K562 (cell line): ENCODE data around the gene ELMO3. TPM values are rescaled to one million over a fixed set of nuclear protein-coding genes. Genes with fewer than 3 reads are reported as not detected.

Experiments used
- ATAC-seq: fragments of 200-7000 bp; cut with Tn5 transposase; 3 replicates; pipeline ENCODE4 v1.9.1; 2020; ENCODE audit warnings: moderate library complexity
- BruUV-seq: library from RNA; stranded (reverse); fragments of 400-500 nt; replicated peaks from 2 replicates; lab custom pipeline; 2021; lab: Mats Ljungman, UMichigan
- CTCF ChIA-PET: fragments of 300-600 bp; formaldehyde crosslinking; extraction: SDS; loops from one replicate; lab custom pipeline; 2021; ENCODE audit warnings: low intra/inter-chr PET ratio; lab: Yijun Ruan, JAX
- POLR2A ChIA-PET: fragments of 300-600, 350-650 bp; sonication (Branson Sonifier 250); formaldehyde crosslinking; extraction: SDS; loops from one replicate; lab custom pipeline; 2021; ENCODE audit warnings: antibody characterized with exemption, inconsistent platforms; lab: Yijun Ruan, JAX
- DNase-seq, 4 experiments: peaks; one replicate each; pipeline versions ENCODE4 v3.0.0 to v3.0.0-alpha.2; 2011 to 2018; ENCODE audit warnings: low spot score in 3 of 4, mixed read lengths in 3 of 4; ENCODE audit errors: extremely low read depth in 1 of 4
- FAIRE-seq: peaks from 2 replicates; lab custom pipeline; 2011; peaks lifted over from hg19 to GRCh38; lab: Jason Lieb, UNC
- H2AFZ ChIP-seq: 2 replicates; pipeline ENCODE4 v1.6.0; 2011; ENCODE audit warnings: low read depth, low read length, control low read depth, inconsistent platforms
- H3K27ac ChIP-seq: fragments of 200-600 bp; 3 replicates; pipeline ENCODE4 v1.8.0; 2011; ENCODE audit warnings: low read depth, mild to moderate bottlenecking, control low read depth, inconsistent platforms, low read length, moderate library complexity, mixed read lengths; ENCODE audit errors: extremely low read depth
- H3K27me3 ChIP-seq, 2 experiments: fragments of 300-600 bp in 1 of 2; 2 replicates in 1 of 2; 3 replicates in 1 of 2; pipeline versions ENCODE4 v1.6.0 to v1.8.0; 2011; ENCODE audit warnings: inconsistent platforms in 2 of 2, low read length in 2 of 2, mild to moderate bottlenecking in 1 of 2, mixed read lengths in 1 of 2, moderate library complexity in 1 of 2; ENCODE audit not compliant: control insufficient read depth in 2 of 2, insufficient read depth in 2 of 2
- H3K36me3 ChIP-seq: fragments of 300-600 bp; 3 replicates; pipeline ENCODE4 v1.8.0; 2011; ENCODE audit warnings: mild to moderate bottlenecking, low read length, inconsistent platforms; ENCODE audit not compliant: control insufficient read depth, insufficient read depth
- H3K4me1 ChIP-seq, 2 experiments: fragments of 200-600 bp in 1 of 2; replicated peaks in 1 of 2; 2 replicates in 1 of 2; 3 replicates in 1 of 2; pipeline versions ENCODE4 v1.5.1 to v1.8.0; 2011; ENCODE audit warnings: inconsistent platforms in 2 of 2, low read length in 2 of 2, mild to moderate bottlenecking in 1 of 2, mixed read lengths in 1 of 2, moderate library complexity in 1 of 2; ENCODE audit not compliant: control insufficient read depth in 2 of 2, insufficient read depth in 2 of 2
- H3K4me2 ChIP-seq: 2 replicates; pipeline ENCODE4 v1.6.1; 2011; ENCODE audit warnings: low read length, control low read depth, inconsistent platforms, mixed read lengths; ENCODE audit not compliant: insufficient read depth
- H3K4me3 ChIP-seq: fragments of 200-600 bp; sonication (generic), shearing (Covaris generic); 2 replicates; pipeline ENCODE4 v1.5.1; 2016; ENCODE audit warnings: control low read depth, inconsistent platforms
- H3K79me2 ChIP-seq: fragments of 200-600 bp; 3 replicates; pipeline ENCODE4 v1.8.0; 2011; ENCODE audit warnings: low read length, inconsistent platforms; ENCODE audit not compliant: control insufficient read depth, insufficient read depth
- H3K9ac ChIP-seq, 2 experiments: 2 replicates each; pipeline versions ENCODE4 v1.6.0 to v1.6.1; 2011; ENCODE audit warnings: low read depth in 2 of 2, low read length in 2 of 2, control low read depth in 1 of 2, inconsistent platforms in 1 of 2, mild to moderate bottlenecking in 1 of 2, mixed read lengths in 1 of 2; ENCODE audit not compliant: insufficient read depth in 1 of 2
- H3K9me1 ChIP-seq: one replicate; pipeline ENCODE4 v1.6.0; 2011; ENCODE audit warnings: inconsistent platforms, mild to moderate bottlenecking, low read length, moderate library complexity; ENCODE audit not compliant: control insufficient read depth, insufficient read depth
- H3K9me3 ChIP-seq: replicated peaks from 2 replicates; pipeline ENCODE4 v1.5.1; 2011; ENCODE audit warnings: low read depth, low read length, inconsistent platforms; ENCODE audit not compliant: control insufficient read depth, insufficient read depth
- H4K20me1 ChIP-seq: replicated peaks from 2 replicates; pipeline ENCODE4 v1.6.1; 2011; ENCODE audit warnings: low read length, inconsistent platforms, mixed read lengths; ENCODE audit not compliant: control insufficient read depth, insufficient read depth
- LCOR ChIP-seq: sonication (generic); formaldehyde crosslinking; IDR thresholded peaks from 2 replicates; pipeline ENCODE4 v1.8.0; 2022; ENCODE audit warnings: mild to moderate bottlenecking, missing genetic modification reagents
- RFX5 ChIP-seq: IDR thresholded peaks from 2 replicates; pipeline ENCODE4 v1.6.1; 2011; ENCODE audit warnings: low read depth, mild to moderate bottlenecking, improper control_type of control experiment, low read length
- TCFL5 ChIP-seq: fragments of 250-450 bp; sonication (Bioruptor Pico); conservative IDR thresholded peaks from 2 replicates; pipeline ENCODE4 v1.6.1; 2021; ENCODE audit warnings: mild to moderate bottlenecking, moderate library complexity, matching md5 sums
- ZNF780A ChIP-seq: fragments of 250-450 bp; sonication (Bioruptor Pico); IDR thresholded peaks from 2 replicates; pipeline ENCODE4 v1.5.0; 2021; ENCODE audit warnings: mild to moderate bottlenecking
- WGBS: fragments of 100-300 bp; shearing (Covaris generic); methylation state at CpG from one replicate; pipeline ENCODE4 v1.1.6; 2016; ENCODE audit warnings: low coverage, mixed read lengths; ENCODE audit not compliant: insufficient coverage; ENCODE audit errors: missing lambda C conversion rate; 5-methylcytosine and 5-hydroxymethylcytosine counted together
- in situ Hi-C: fragments of 300-500 bp; cut with MboI; formaldehyde crosslinking; loops from 4 replicates; pipeline ENCODE4 v1.15.0; 2018; ENCODE audit warnings: inconsistent platforms, mixed read lengths
- intact Hi-C: fragments of 100-400 bp; cut with micrococcal nuclease; formaldehyde crosslinking; loops from 2 replicates; pipeline ENCODE4 v1.14.2; 2022
- polyA plus RNA-seq, 8 experiments: library from polyadenylated mRNA; depleted of rRNA in 4 of 8; stranded (reverse) in 5 of 8; unstranded in 3 of 8; fragments of >200 nt; fragmentation: Nextera tagmentation in 2 of 8; fragmentation: Illumina TruSeq in 1 of 8; extraction: Ambion mirVana in 2 of 8; extraction: Trizol in 1 of 8; gene quantifications; 2 replicates each; pipeline versions ENCODE4 v1.2.1 to v1.2.3, GENCODE V29; 2011 to 2014; ENCODE audit warnings: inconsistent platforms in 1 of 8, missing spikeins in 1 of 8
- total RNA-seq, 7 experiments: library from RNA; depleted of rRNA in 6 of 7; stranded (reverse); fragments of >200 nt in 6 of 7; fragmentation: Illumina TruSeq in 2 of 7; extraction: Trizol in 2 of 7; gene quantifications; 2 replicates each; pipeline versions ENCODE4 v1.2.1 to v1.2.3, GENCODE V29; 2011 to 2021; ENCODE audit warnings: low replicate concordance in 1 of 7
- TF ChIP-seq, protein P1 (sequence below): fragments of 250-450 bp; sonication (Bioruptor Pico); IDR thresholded peaks from 2 replicates; pipeline ENCODE4 v1.8.0; 2022; ENCODE audit warnings: moderate library complexity, mild to moderate bottlenecking, inconsistent platforms
- TF ChIP-seq, protein P2 (sequence below), 3 experiments: fragments of 200-800 bp in 1 of 3; sonication (Bioruptor generic) in 1 of 3; sonication (generic) in 1 of 3; formaldehyde crosslinking in 1 of 3; IDR thresholded peaks; 2 replicates each; pipeline versions ENCODE4 v1.6.1 to v1.8.0; 2016 to 2022; ENCODE audit warnings: mild to moderate bottlenecking in 2 of 3, missing compliant biosample characterization in 2 of 3, missing genetic modification characterization in 2 of 3, missing genetic modification reagents in 1 of 3
- TF ChIP-seq, protein P3 (sequence below): fragments of 450-650 bp; IDR thresholded peaks from 2 replicates; pipeline ENCODE4 v1.7.1; 2018; ENCODE audit warnings: mild to moderate bottlenecking, low read depth; ENCODE audit not compliant: partially characterized antibody

Gene ELMO3
- total and polyA plus RNA-seq, 9 of the 15 experiments (the other 6 are each of a cell fraction or from before 2014, with no cell fraction given), result 0.04 to 5.1 (median 1.5) TPM

DNA sequence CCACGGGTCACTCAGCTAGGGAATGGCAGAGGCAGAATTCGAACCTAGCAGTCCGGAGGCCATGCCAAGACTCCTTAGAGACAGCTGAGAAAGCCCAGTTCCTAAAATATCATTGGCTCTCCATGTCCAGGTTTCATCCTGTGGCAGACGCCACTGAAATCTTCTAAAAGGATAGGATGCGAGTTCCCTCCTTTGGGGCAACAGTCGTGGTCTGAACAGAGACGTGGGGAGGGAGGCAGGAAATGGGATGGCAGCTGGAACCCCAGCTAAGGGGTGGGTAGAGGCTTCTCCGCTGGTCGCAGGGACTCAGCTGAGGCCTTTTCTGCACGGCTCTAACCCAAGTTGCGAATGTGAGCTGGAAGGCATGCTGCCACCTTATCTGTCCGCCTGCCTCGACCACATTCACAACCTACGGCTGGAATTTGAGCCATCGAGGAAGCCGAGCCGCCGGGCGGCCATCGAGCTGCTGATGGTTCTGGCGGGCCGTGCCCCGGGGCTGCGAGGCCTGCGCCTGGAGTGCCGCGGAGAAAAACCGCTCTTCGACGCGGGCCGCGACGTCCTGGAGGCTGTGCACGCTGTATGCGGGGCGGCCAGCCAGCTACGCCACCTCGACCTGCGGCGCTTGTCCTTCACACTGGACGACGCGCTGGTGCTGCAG, 36.3 kb upstream of the ELMO3 start:
- Histone ChIP-seq H3K27ac (no peak overlapping the region), H3K4me2 (no peak overlapping the region), H3K79me2 (peaks cover 28% of the 10 kb centered on the region), H3K9ac (no peak overlapping the region), H3K27me3 (no peaks in the 10 kb centered on the region), H3K4me3 (no peak overlapping the region), H4K20me1 (0 out of 2 replicates have a peak, but pooled peaks cover 4% of the 10 kb centered on the region), H2AFZ (no peak overlapping the region), H3K4me1 (peaks cover 28 to 84% of the 10 kb centered on the region in 2 experiments), H3K9me1 (no peaks in the 10 kb centered on the region), H3K9me3 (no peaks in the 10 kb centered on the region), H3K36me3 (peaks cover 13% of the 10 kb centered on the region; the same call in 2 of the 3 replicates)
- no peak for FAIRE-seq
- no TSS peak for BruUV-seq
- WGBS, result 95% methylated on average over 38 of the region's 44 CpGs
- ChIA-PET POLR2A (interaction anchor here (0.6 to 1.3 kb wide), 3 partner anchors 24 to 74 kb away, joined by 3 to 4 read pairs (median 3); no protein-coding TSS in a partner anchor), CTCF (no interaction called here)
- no peak for ATAC-seq
- intact Hi-C loops (no loop called here), in situ Hi-C loops (loop anchor here (25.0 kb wide), 1 partner anchor 200 kb away; the partner anchor contains the start of gene CES3)
- TF ChIP-seq TCFL5 (CRISPR knock-in tag) (no peak), RFX5 (peak; percentile 89), LCOR (no peak), ZNF780A (CRISPR knock-in tag) (no peak)
- TF ChIP-seq, protein P1, sequence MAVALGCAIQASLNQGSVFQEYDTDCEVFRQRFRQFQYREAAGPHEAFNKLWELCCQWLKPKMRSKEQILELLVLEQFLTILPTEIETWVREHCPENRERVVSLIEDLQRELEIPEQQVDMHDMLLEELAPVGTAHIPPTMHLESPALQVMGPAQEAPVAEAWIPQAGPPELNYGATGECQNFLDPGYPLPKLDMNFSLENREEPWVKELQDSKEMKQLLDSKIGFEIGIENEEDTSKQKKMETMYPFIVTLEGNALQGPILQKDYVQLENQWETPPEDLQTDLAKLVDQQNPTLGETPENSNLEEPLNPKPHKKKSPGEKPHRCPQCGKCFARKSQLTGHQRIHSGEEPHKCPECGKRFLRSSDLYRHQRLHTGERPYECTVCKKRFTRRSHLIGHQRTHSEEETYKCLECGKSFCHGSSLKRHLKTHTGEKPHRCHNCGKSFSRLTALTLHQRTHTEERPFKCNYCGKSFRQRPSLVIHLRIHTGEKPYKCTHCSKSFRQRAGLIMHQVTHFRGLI (CRISPR knock-in tag), result no peak
- TF ChIP-seq, protein P2, sequence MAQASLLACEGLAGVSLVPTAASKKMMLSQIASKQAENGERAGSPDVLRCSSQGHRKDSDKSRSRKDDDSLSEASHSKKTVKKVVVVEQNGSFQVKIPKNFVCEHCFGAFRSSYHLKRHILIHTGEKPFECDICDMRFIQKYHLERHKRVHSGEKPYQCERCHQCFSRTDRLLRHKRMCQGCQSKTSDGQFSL (CRISPR knock-in tag; IDR thresholded peaks at IDR 0.05), result no peak
- TF ChIP-seq, protein P2 (tag; IDR thresholded peaks at IDR 0.05), result no peak
- TF ChIP-seq, protein P3, sequence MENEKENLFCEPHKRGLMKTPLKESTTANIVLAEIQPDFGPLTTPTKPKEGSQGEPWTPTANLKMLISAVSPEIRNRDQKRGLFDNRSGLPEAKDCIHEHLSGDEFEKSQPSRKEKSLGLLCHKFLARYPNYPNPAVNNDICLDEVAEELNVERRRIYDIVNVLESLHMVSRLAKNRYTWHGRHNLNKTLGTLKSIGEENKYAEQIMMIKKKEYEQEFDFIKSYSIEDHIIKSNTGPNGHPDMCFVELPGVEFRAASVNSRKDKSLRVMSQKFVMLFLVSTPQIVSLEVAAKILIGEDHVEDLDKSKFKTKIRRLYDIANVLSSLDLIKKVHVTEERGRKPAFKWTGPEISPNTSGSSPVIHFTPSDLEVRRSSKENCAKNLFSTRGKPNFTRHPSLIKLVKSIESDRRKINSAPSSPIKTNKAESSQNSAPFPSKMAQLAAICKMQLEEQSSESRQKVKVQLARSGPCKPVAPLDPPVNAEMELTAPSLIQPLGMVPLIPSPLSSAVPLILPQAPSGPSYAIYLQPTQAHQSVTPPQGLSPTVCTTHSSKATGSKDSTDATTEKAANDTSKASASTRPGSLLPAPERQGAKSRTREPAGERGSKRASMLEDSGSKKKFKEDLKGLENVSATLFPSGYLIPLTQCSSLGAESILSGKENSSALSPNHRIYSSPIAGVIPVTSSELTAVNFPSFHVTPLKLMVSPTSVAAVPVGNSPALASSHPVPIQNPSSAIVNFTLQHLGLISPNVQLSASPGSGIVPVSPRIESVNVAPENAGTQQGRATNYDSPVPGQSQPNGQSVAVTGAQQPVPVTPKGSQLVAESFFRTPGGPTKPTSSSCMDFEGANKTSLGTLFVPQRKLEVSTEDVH, result no peak
- DNase-seq, result no peak
